Muscle of back (tissue), 13 donors: ENCODE measurements around the gene ATG12. TPM values are rescaled to one million over a fixed set of nuclear protein-coding genes. Genes with fewer than 3 reads are reported as not detected.
"Not testable (repeated sequence)": the region's sequence is repeated elsewhere in the genome, so short reads cannot be mapped to it uniquely, and the experiment has no call there.

Experiments used
- DNase-seq, 3 donors: peaks; one replicate each; pipeline versions ENCODE4 v3.0.0 to v3.0.0-alpha.2; 2013
- long read RNA-seq, 9 donors: transcript quantifications; one replicate each; lab custom pipeline, GENCODE V29; 2026
- polyA plus RNA-seq, 10 donors: library from polyadenylated mRNA; unstranded; fragments of 120-200 nt; gene quantifications; one replicate each; pipeline ENCODE4 v1.2.1, GENCODE V29; 2013; ENCODE audit not compliant: insufficient read length in 10 of 10

ATG12 gene
- polyA plus RNA-seq = 10 to 100 TPM; 40.2 to 72.7 (median 55.3) TPM
- long read RNA-seq, donor 1, full-length matches to known transcripts = 12 of 12 reads
- long read RNA-seq, donor 1, partial matches to known transcripts = 0 of 12 reads
- long read RNA-seq, donor 1, other reads (novel, unspliced or antisense) = 0 of 12 reads
- long read RNA-seq, donor 2, full-length matches to known transcripts = 16 of 16 reads
- long read RNA-seq, donor 2, partial matches to known transcripts = 0 of 16 reads
- long read RNA-seq, donor 2, other reads (novel, unspliced or antisense) = 0 of 16 reads
- long read RNA-seq, donor 3 = 0 reads
- long read RNA-seq, donor 4, full-length matches to known transcripts = 13 of 13 reads
- long read RNA-seq, donor 4, partial matches to known transcripts = 0 of 13 reads
- long read RNA-seq, donor 4, other reads (novel, unspliced or antisense) = 0 of 13 reads
- long read RNA-seq, donor 5, full-length matches to known transcripts = 25 of 52 reads
- long read RNA-seq, donor 5, partial matches to known transcripts = 27 of 52 reads
- long read RNA-seq, donor 5, other reads (novel, unspliced or antisense) = 0 of 52 reads
- long read RNA-seq, donor 6, full-length matches to known transcripts = 25 of 52 reads
- long read RNA-seq, donor 6, partial matches to known transcripts = 27 of 52 reads
- long read RNA-seq, donor 6, other reads (novel, unspliced or antisense) = 0 of 52 reads
- long read RNA-seq, donor 7, full-length matches to known transcripts = 12 of 100 reads
- long read RNA-seq, donor 7, partial matches to known transcripts = 83 of 100 reads
- long read RNA-seq, donor 7, other reads (novel, unspliced or antisense) = 5 of 100 reads
- long read RNA-seq, donor 8, full-length matches to known transcripts = 14 of 14 reads
- long read RNA-seq, donor 8, partial matches to known transcripts = 0 of 14 reads
- long read RNA-seq, donor 8, other reads (novel, unspliced or antisense) = 0 of 14 reads
- long read RNA-seq, donor 9, full-length matches to known transcripts = 2 of 2 reads
- long read RNA-seq, donor 9, partial matches to known transcripts = 0 of 2 reads
- long read RNA-seq, donor 9, other reads (novel, unspliced or antisense) = 0 of 2 reads

GRCh38 chr5:115841382-115842088 is at the start of gene ATG12, which contains the start of gene AP3S1:
Gene ATG12 (minus strand): TSS chr5:115841565. CDS start chr5:115841552, 13 bp downstream.
Gene AP3S1 (plus strand): TSS chr5:115841935. CDS start chr5:115842038, 103 bp downstream.
- DNase-seq = peak; percentile 95 to 99 (median 96)

- DNase-seq = peak in 2 of 3 donors; percentile 14 to 49
Measured at GRCh38 chr5:115888027-115888426, 46.7 kb upstream of the ATG12 start.

- DNase-seq = not testable (repeated sequence)
Measured at GRCh38 chr5:115885208-115885607, 43.8 kb upstream of the ATG12 start.

- DNase-seq = no peak
Measured at GRCh38 chr5:115884704-115885103, 43.3 kb upstream of the ATG12 start.

DNA sequence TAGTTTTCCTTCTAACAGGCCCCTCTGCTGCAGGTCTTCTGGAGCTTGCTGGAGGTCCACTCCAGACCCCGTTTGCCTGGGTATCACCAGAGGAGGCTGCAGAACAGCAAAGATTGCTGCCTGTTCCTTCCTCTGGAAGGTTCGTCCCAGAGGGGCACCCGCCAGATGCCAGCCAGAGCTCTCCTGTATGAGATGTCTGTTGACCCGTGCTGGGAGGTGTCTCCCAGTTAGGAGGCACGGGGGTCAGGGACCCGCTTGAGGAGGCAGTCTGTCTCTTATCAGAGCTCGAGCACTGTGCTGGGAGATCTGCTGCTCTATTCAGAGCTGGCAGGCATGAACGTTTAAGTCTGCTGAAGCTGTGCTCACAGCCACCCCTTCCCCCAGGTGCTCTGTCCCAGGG is 41.1 kb upstream of the ATG12 start:
- DNase-seq = not testable (repeated sequence)

DNA sequence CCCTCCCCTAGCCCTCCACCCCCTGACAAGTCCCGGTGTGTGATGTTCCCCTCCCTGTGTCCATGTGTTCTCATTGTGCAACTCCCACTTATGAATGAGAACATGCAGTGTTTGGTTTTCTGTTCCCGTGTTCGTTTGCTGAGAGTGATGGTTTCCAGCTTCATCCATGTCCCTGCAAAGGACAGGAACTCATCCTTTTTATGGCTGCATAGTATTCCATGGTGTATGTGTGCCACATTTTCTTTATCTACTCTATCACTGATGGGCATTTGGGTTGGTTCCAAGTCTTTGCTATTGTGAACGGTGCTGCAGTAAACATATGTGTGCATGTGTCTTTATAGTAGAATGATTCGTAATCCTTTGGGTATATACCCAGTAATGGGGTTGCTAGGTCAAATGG is 36.0 kb upstream of the ATG12 start:
- DNase-seq = not testable (repeated sequence)

- DNase-seq = peak in 1 of 3 donors; percentile 15
Measured at GRCh38 chr5:115875447-115875846, 34.1 kb upstream of the ATG12 start.

DNA sequence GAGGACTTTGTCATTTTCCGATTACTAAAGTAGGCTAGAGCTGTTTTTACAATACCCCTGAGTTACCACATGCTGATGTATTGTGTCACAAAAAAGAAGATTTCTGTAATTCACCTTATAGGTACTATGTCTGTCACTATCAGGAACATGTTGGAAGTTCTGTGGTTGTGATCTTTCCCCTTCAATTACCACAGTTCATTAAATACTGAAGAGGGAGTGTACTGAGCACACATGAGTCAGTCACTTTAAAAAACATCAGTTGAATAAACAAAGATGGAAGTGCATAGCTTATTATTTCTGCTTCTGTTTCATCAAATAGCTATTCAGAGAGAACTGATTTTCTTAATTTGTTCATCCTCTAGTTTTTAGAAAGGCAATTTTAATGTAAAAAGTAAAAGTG is 32.0 kb upstream of the ATG12 start:
- DNase-seq = no peak

DNA sequence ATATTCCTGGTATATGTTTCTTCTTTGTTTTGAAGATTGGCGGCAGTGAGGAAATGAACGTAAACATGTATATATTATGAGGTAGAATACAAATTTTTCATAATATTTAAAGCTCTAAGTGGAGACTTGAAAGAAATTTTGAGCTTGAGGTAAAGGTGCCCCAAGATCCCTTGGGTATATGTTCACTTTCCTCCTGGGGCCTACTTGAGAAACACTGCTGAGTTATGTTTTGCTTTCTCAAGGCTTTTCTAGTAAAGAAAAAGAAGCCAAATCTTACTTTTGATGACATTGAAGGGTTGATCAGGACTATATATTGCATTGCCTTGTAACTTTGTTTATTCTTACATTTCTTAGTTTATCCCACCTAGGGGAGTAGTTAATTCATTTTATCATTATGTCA is 31.1 kb upstream of the ATG12 start:
- DNase-seq = no peak

- DNase-seq = no peak
Measured at GRCh38 chr5:115869256-115869795, 28.0 kb upstream of the ATG12 start.

- no peak for DNase-seq
Measured at GRCh38 chr5:115859378-115859777, 18.0 kb upstream of the ATG12 start.

- DNase-seq = no peak
Measured at GRCh38 chr5:115858396-115858795, 17.0 kb upstream of the ATG12 start.

DNA sequence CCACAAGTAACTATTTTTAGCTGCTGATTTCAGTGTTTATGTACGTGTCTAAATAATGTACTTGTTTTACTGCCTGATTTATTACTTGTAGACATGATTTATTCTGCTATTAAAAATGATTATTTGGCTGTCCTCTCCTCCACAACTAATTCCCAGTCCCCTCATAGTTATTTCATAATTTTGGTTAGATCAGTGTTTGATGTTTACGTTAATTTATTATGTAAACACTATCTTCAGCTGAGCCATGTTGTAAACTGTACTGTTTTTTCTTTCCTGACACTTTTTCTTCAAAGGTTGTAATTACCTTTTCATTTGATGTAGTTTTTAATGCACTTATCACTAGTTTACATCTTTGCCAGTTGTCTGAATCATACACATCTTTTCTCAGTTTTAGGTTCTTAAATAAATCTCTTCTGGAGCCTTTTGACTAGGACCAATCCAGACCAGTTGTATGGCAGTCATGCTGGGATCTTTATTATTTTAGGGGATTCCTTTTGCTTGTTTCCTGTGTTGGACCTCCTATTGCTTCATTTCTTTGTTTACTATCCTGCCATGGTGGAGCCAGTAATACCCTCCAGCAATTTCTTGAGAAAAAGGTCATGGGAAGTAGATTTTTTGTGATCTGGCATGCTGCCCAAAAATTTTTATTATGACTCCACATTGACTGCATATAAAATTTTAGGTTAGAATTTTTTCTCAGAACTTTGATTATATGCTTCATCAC is 16.4 kb upstream of the ATG12 start:
- DNase-seq = peak in 1 of 3 donors; percentile 27

DNA sequence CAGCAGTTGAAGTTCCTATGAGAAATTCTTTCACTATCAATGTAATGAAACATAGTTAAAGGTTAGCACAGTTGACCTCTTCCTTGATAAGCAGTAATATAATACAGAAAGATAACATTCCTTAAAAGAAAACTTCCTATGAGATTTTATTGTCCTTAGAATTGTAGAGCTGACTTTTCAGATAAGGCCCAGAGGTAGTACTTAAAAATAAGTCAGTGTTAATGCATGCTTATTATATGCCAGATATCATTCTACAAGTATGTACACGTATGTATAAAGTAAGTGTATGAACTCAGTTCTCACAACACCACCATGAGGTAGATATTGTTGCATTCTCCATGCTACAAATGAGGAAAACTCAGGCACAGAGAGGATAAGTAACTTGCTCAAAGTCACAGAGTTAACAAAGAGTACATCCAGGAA is 15.7 kb upstream of the ATG12 start:
- no peak for DNase-seq

- no peak for DNase-seq
Measured at GRCh38 chr5:115855959-115856358, 14.6 kb upstream of the ATG12 start.

DNA sequence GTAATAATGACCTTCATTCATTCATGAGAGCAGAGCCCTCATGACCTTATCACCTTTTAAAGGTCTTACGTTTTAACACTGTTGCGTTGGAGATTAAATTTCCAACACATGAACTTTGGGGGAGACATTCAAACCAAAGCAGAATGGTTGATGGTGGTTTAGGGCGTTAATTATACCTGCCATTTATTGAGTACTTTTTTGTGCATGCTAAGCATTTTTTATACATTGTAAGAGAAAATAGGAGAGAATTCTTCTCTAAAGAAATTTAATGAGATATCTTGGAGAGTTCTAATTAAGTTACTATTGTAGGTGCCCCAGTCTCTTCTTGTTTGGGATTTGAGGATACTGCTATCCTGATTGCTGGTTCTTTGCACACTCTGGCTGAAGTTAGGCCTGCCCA is 12.8 kb upstream of the ATG12 start:
- DNase-seq = no peak

GRCh38 chr5:115850744-115851416 is 9.5 kb upstream of the ATG12 start:
- peak in 2 of 3 donors; percentile 31 to 44 for DNase-seq

GRCh38 chr5:115849258-115849798 is 8.0 kb upstream of the ATG12 start:
- DNase-seq = no peak

DNA sequence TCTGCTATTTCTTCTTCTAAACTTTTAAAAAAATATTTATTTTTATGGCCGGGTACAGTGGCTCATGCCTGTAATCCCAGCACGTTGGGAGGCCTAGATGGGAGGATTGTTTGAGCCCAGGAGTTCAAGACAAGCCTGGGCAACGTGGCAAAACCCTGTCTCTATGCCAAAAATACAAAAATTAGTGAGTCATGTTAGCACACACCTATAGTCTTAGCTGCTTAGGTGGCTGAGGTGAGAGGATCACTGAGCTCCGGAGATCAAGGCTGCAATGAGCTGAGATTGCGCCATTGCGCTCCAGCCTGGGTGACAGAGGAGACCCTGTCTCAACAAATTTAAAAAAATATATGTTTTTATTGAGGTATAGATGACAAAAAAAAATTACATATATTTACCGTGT is 5.9 kb upstream of the ATG12 start:
- no peak for DNase-seq
